GM21526 (cell line): ENCODE data around the gene MAN1A2.
"Not testable (repeated sequence)": the region's sequence is repeated elsewhere in the genome, so short reads cannot be mapped to it uniquely, and the experiment has no call there.

ENCODE experiments used
- ATAC-seq: cut with Tn5 transposase; IDR thresholded peaks from one replicate; pipeline ENCODE4 v1.9.1; 2021; ENCODE audit warnings: moderate library complexity; ENCODE audit not compliant: unreplicated experiment, low FRiP score

The MAN1A2 gene

DNA sequence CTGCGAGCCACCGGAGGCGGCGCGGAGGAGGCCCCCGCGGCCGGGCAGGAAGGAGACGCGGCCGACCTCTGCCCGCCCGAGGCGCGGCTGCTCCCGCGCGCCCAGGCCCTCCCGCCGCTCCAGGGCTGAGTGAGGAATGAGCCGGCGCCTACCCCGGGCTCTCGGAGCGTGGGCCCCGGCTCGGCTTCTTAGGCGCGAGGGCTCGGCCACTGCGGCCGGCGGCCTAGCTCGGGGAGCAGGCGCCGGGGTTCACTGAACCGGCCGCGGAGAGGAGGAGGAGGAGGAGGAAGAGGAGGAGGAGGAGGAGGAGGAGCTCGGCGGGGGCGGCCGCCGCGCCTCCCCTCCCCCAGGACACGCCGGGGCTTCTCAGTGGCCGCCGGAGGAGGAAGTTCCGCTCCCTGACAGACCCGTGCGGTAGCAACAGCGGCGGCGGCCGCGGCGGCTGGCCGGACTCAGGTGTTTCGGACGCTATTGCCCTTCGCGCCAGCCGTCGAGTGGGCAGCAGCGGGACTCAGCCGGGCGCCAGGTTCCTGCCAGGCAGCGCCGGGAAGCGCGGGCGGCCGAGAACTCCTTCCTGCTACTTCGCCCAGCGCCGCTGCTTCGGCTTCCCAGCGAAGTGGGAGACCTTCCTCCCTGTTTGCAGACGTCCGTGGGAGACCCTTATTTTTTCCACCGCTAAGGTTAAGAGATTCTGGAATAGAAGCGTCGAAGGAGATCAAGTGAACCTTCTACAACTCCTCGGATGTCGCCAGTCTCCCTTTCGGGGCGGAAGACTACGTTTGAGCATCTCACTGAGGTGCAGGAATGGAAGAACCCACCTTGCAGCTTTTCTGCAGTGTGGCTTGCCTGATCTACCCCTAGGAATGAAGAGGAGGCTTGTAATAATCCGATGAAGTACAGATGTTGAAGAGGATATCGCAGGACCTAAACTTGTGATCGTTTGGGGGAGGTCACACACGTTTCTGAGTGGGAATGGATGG lies at the start of gene MAN1A2:
MAN1A2 (plus strand) TSS at position 404 of the 980 bp plus-strand sequence. CDS start 735 bp downstream, outside the sequence.
- ATAC-seq: peak; percentile 58

DNA sequence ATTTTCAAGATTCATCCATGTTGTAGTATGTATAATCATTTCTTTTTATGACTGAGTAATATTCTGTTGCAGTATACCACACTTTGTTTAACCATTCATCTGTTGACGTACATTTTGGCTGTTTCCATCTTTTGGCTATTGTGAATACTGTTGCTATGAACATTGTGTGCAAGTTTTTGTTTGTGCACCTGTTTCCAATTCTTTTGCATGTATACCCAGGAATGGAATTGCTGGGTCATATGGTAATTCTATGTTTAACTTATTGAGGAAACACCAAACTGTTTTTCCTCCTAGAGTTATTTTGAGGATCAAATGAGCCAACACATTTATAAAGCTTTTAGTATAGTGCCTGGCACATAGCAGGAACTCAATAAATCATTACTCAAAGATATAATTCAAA lies 49.2 kb upstream of the MAN1A2 start:
- ATAC-seq: no peak

DNA sequence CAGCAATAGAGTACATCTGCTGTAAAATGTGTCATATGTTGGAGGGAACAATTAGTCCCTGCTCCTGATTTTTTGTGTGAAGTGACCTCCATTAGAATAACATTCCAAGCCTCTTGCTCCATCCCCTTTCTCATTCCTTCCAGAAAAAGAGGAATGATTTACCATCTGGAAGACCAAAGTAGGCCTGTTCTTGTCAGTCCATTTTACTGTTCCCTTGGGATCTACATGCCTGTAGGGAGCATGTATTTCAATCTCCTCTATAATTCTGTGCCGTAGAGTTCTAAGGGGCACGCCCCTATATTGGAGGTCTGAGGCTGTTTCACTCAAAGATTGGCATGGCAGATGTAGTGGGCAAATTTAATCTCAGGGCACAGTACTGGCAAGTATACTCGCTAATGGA lies 48.8 kb upstream of the MAN1A2 start:
- no peak for ATAC-seq

DNA sequence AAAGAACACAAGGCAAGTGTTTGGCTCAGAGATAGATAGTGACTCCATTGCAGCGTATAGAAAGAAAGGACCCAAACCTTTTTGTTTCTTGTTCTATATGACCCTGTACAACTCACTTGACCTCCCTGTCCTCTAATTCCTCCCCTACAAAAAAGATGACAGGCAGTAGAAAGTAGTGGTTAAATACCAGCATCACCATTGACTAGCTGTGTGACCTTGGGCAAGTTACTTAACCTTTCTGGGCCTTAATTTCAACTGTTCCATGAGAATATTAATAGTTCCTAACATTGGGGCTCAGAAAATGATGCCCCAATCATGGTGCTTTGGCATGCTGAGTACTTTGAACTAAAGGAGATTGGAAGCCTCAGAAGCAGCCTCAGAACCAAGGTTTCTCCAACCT lies 46.7 kb upstream of the MAN1A2 start:
- ATAC-seq: no peak

DNA sequence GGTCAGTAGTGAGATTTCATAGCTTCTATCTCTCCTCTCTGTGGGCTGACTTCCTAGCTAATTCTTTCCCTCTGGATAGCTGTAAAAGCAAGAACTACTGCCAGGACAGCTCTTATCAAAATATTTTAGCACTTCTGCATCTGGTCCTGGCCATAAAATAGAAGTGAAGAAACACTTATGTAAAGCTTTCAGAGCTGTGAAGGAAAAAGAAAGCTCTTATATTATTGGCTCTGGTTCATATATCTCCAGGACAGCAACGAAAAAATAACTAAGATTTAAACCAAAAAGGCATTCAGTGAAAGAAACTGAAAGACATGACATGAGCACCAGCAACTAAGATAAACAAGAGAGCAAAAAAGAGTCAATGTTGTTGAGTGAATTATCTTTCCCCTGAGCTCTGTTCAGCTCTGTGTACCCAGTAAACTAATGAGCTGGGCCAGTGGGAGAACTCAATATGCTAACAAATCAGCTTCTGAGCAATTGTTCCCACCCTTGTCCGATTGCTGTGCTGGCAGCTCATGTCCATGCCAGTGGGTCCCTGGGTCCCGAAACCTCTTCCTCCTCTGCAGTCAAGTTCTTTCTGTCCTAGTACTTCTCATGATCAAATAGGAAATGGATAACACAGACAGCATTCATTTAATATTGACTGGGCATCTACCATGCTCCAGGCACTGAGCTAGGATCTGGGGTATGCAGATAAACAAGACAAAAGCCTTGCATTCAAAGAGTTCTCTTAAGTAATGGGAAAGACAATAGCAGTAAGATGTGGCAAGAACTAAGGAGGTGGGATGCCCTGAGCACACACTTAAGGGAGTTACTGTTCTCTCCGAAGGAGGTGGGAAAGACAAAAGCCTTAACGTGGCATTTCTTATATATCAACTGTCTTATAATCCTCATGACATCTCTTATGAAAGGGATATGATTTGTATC lies 45.3 kb upstream of the MAN1A2 start:
- ATAC-seq: no peak

DNA sequence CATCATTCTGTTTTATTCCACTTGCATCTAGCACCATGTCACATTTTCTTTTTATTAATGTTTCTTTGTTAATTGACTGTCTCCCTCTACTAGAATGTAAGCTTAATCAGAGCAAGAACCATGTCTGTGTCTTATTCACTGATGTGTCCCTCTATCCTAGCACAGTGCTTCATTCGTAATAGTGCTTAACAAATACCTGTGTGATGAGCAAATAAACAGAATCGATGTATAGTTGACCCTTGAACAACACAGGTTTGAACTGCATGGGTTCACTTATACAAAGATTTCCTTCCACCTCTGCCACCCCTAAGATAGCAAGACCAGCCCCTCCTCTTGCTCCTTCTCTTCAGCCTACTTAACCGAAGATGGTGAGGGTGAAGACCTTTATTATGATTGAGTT lies 42.9 kb upstream of the MAN1A2 start:
- no peak for ATAC-seq

DNA sequence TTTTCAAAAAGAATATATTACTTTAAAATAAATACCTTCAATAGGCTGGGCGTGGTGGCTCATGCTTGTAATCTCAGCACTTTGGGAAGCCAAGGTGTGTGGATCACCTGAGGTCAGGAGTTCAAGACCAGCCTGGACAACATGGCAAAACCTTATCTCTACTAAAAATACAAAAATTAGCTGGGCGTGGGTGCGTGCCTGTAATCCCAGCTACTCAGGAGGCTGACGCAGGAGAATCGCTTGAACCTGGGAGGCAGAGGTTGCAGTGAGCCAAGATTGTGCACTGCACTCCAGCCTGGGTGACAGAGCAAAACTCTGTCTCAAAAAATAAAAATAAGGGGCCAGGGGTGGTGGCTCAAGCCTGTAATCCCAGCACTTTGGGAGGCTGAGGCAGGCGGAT lies 41.2 kb upstream of the MAN1A2 start:
- ATAC-seq: not testable (repeated sequence)

DNA sequence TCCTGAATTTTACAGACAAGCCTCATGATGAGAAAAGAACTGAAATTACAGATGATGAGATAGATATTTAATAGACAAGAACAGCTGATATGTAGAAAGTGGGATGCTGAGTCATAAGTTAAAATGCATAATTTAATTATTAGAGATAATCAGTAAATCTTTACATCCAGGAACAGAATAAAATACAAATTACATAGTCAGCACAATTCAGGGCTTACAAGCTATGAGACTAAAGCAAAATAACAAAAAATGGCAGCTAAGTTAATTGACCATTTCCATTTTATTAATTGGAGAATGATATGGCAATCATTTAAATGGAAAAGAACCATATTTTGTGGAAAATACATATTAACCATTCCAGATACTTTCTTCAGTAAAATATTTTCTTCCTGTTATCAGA lies 40.2 kb upstream of the MAN1A2 start:
- ATAC-seq: no peak

DNA sequence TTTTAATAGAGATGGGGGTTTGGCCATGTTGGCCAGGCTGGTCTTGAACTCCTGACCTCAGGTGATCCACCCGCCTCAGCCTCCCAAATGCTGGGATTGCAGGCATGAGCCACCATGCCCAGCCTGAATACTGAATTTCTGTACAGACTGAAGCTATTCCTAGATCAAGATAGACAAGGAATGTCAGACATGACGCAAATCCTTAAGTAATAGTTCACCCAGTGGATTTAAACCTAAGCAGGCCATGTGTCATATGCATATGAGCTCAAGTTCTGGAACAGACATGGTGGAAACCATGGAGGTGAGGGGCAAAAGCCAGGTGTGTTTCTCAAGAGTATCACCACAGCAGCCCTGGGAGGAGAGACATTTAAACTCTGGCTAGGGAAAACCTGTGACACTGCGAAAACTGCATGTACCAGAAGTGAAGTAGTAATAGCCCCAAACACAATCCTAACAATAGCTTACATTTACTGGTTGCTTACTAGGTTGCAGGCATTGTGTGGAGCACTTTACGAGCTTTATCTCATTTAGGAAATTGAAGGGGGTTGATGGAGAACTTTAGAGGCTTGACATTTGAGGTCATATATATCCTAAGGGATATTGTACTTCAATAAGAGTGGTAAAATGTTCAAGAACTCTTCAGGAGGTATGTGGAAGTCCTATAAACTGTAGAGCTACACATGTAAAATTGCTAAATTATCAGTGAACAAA lies 31.7 kb upstream of the MAN1A2 start:
- ATAC-seq: no peak

DNA sequence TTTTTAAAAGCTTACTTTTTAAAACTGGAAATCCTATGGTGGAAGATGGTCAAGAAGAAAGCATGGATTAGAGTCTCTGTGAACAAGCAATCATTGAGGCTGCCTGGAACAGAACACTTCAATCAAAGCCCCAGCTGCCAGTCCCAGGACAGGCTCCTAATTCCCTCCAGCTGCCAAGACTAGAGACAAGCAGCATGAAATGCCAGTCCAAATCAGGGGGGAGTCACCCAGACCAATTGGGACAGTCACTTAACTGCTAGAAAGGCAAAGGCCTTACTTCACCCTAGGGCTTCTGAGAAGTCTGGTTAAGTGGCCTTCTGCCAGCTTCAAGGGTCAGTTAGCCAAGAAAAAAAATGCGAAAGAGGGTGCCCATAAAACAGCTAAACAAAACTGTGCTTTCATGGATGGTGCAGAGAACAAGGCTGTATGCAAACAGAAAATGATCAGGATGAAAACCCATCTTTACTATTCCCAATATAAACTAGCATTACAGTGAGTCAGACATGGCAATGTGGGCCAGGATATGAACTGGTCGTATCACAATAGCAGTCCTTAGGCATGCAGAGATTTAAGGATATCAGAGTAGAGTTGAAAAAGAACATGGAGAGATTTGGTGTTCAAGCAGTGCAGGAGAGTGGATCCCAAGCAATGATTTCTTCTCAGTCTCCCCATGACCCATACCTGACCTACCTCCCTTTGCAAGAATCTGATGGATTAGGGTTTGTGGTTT lies 31.0 kb upstream of the MAN1A2 start:
- no peak for ATAC-seq

DNA sequence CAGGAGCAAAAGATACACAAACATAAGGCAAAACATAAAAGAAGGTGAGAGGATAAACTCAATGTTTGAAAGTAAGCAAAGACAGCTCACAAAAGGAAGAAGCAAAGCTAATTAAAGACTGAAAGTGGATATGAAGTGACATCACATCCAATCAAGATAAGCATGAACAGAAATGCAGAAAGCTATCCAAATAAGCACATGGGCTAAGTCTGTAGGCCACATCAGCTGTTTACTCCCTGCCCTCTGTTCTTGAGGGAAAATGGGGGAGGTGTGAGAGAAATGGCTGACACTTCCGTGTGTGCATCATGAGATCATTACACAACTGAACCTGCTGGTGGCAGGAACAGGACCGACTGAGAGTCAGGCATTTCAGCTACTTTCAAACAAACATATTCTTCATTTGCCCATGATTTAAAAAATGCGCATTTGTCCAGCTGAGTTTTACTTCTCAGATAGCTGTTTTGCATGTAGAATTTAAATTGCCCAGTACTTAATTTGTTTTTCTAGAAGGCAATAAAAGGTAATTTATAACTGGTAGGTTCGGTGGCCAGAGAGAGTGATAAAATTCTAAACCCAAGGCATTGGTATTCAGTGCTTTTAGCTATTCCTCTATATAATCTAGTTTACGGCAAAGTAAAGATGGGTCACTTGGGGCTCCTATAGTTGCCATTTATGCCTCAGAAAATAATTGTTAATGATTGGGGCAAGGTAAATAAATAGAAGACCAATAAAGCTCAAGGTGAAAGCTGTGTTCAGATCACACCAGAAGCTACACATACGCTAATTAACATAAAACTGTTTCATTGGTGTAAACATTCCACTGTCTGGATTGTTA lies 27.2 kb upstream of the MAN1A2 start:
- ATAC-seq: no peak

DNA sequence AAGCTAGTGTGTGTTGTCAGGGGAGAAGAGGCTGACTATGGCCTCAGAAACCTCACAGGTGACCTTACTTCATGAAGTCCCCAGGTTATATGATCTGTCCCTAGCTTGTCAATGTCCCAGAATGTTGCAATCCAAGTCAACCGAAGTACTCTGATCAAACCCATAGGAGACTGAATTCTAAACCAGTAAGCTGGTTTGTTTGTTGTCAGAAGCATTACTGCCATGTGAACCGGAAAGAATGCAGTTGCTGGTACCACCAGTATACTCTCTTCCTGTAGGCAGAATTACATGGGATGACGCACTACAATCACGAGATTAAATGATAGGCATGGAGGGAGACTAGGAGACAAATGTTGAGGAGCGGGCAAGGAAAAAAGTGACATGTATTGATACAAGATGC lies 26.1 kb upstream of the MAN1A2 start:
- no peak for ATAC-seq

DNA sequence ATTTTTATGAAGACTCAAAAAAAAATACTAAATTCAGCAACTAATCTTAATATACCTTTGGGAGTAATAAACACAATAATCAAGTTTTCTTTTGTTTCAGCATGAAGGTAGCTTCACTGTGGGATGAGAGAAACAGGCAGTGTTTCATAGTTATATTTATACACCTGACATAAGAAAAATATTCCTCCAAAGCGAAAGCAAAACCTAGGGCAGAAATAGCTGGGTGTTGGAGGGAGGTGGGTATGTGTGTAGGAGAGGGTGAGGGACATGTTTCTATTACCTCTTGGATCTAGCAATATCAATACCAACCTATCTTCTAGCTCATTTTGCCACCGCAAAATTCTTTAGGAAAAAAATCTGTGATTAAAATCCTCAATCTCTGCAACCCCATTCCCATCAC lies 24.9 kb upstream of the MAN1A2 start:
- ATAC-seq: no peak

DNA sequence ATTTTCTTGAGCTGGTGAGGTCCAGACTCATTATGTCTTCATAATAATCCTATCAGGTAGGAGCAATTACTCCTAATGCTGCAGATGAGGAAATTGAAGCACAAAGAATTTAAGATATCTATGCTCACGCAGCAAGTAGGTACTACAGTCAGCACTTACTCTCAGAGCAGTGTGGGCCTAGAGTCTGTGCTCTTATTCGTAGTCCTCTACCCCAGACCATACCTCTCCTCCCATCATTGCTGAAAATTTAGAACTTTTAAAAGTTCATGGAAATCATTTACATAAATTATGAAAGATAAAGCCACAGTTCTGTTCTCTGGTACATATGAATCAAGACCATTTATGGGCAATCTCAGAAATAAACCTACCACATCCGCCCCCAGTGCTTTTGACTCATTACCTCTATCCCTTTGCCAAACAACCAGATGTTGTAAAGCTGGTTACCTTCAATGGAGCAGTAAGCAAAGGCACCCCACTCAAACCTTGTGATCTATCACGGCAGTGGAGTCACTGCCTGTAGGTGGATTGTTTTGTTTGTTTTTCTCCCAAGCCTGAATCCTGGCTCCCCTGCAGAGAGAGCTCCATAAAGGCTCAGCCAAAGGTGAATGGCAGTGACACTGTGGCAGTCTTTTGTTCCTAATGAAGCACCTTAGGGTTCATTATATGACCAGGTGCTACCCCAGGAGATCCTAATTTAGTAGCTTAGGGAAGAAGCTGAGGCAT lies 20.9 kb upstream of the MAN1A2 start:
- no peak for ATAC-seq

DNA sequence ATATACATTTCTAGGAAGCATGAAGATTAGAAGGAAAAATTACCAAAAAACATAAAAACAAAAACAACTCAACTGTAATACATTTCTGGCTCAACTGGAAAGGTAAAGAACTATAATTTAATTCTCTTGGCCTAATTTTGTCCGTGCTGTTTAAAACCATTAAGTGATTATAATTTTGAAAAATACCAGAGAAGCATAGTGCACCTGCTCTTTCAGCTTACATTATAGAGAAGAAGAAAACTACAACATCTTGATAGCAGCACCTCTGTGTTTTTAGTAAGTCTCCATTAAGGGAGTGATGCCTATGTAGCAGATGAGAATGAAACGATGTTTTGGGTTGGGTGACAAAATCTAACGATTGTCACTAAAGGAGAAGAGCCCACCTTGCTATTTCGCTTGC lies 19.3 kb upstream of the MAN1A2 start:
- ATAC-seq: no peak

DNA sequence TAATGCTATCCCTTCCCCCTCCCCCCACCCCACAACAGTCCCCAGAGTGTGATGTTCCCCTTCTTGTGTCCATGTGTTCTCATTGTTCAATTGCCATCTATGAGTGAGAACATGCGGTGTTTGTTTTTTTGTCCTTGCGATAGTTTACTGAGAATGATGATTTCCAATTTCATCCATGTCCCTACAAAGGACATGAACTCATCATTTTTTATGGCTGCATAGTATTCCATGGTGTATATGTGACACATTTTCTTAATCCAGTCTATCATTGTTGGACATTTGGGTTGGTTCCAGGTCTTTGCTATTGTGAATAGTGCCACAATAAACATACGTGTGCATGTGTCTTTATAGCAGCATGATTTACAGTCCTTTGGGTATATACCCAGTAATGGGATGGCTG lies 14.6 kb upstream of the MAN1A2 start:
- ATAC-seq: not testable (repeated sequence)

DNA sequence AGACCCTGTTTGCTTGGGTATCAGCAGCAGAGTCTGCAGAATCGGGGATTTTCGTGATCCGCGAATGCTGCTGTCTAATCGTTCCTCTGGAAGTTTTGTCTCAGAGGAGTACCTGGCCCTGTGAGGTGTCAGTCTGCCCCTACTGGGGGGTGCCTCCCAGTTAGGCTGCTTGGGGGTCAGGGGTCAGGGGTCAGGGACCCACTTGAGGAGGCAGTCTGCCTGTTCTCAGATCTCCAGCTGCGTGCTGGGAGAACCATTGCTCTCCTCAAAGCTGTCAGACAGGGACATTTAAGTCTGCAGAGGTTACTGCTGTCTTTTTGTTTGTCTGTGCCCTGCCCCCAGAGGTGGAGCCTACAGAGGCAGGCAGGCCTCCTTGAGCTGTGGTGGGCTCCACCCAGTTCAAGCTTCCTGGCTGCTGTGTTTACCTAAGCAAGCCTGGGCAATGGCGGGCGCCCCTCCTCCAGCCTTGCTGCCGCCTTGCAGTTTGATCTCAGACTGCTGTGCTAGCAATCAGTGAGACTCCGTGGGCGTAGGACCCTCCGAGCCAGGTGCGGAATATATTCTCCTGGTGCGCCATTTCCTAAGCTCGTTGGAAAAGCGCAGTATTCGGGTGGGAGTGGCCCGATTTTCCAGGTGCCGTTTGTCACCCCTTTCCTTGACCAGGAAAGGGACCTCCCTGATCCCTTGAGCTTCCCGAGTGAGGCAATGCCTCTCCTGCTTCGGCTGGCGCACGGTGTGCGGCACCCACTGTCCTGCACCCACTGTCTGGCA lies 9.2 kb upstream of the MAN1A2 start:
- not testable (repeated sequence) for ATAC-seq

DNA sequence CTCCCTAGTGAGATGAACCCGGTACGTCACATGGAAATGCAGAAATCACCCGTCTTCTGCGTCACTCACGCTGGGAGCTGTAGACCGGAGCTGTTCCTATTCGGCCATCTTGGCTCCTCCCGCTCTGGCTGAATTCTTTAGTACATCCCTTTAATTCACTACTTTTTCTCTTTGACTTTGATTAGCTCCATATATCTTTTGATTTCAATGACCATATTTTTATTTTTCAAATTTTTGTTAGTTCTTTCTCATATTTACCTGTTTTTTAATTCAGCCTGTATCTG lies 8.7 kb upstream of the MAN1A2 start:
- ATAC-seq: not testable (repeated sequence)
